ENCODE results near the gene RHBDL2.
"Not testable (repeated sequence)": the region's sequence is repeated elsewhere in the genome, so short reads cannot be mapped to it uniquely, and the experiment has no call there.

The RHBDL2 gene

GRCh38 chr1:38873027-38873969, 68.3 kb downstream of the RHBDL2 start, which contains the start of gene MYCBP:
Gene MYCBP (minus strand): TSS chr1:38873348. CDS start chr1:38873305, 43 bp downstream.
- DNase-seq, result peak; percentile 92

DNA sequence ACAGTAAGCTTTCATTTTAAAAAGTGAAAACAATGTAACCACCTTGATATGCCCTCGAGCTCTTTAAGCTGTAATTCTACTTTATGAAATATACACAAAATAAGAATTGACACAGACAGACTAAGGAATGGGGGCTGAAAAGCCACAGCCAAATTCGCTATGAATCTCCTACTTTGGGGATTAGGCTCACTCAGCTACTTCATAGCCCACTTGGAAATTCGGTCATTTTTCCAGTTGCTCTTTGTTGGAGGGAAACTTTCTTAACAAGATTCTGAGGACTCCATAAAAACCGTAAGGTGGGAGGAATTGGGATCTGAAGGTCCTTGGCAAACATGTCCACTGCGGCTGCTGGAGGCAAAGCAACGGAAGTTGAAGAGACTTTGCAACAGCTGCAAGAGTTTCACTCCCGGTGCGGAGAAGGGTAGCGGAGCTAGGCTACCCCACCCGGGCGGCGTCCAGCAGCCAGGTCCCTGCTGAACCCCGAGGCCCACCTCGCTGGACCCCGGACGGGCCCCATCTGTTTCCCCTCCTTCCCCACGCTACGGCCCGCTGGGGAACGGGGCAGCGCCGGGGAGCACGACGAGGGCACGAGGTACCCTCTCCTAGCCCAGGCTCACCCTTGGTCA, 69.1 kb downstream of the RHBDL2 start:
- DNase-seq, result no peak

GRCh38 chr1:38870996-38871395, 70.6 kb downstream of the RHBDL2 start:
- DNase-seq, result no peak

- DNase-seq, result no peak
These were observed 74.4 kb downstream of the RHBDL2 start for GRCh38 chr1:38867208-38867607.

- no peak for DNase-seq
These were observed 76.4 kb downstream of the RHBDL2 start for GRCh38 chr1:38865112-38865715.

GRCh38 chr1:38860454-38860795, 81.2 kb downstream of the RHBDL2 start:
- DNase-seq, result no peak

DNA sequence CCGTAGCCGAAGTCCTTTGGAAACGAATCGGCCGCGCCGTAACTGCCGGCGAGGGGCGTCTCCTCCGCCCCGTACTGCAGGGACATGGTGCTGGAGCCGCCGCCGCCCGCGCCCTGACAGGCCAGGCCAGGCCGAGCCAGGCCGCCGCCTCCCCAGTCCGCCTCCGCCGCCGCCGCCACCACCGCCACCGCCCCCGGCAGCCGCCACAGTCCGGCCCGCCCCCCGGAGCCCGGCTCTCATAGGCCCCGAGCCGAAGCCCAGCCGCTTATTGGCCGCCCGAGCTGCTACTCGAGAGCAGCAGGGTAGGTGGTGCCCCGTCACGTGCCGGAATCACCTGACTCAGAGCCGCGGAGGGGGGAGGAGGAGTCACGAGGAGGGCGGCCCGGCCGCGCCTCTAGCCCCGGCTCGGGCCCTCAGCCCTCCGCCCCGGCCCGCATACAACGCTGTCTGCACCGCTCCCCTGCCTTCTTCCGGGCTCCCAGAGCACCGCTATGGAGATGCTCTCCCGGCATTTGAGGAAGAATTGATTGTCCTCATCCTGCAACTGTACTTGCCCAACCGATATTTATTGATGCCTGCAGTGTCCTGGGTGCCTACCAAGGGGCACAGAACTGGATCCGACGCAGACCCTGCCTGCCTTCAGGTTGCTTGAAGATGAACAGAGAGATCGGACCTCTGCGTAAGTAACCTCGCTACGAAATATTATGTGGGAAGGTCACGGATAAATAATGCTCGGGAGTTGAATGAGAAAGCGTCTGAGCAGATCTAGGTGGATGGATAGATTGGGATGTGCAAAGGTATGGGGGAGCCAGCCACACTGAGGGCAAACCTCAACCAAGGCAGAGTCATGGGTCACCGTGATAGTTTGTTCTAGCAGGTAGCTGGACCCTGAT, 81.8 kb downstream of the RHBDL2 start, which contains the start of gene RRAGC:
RRAGC (minus strand) TSS at position 212 of the 893 bp plus-strand sequence; CDS start at position 86, 126 bp downstream.
- DNase-seq, result peak; percentile 96

DNA sequence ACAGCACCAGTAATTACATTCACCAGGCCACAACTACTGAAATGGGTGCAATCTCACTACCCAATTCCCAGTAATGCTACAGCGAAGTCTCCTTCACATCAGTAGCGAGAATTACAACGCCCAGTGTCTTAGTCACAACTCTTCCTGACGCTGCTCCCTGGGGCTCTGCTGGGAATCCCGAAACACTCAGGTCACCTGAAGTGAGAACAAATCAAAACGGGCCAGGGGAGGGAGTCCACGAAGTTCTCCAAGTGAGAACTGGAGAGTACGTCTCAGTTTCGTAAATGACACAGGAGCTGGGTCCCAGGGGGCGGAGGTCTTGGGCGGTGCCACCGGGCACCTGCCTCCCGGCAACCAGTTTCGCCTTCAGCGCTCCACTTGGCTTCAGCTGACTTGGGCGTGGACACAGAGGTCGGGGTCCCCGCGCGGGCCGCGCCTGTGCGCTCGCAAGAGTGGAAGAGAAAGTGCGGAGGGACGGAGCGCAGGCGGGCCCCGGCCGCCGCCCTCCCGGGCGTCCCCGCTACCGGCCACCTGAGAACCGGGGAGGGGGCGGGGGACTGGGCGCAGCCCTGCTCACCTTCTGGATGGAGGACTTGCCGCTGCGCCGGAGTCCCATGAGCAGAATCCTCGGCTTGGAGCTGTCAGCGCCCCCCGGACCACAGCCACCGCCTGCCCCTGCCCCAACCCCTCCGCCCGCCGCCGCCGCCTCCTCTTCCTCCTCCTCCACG, 82.6 kb downstream of the RHBDL2 start:
- peak; percentile 27 for DNase-seq

DNA sequence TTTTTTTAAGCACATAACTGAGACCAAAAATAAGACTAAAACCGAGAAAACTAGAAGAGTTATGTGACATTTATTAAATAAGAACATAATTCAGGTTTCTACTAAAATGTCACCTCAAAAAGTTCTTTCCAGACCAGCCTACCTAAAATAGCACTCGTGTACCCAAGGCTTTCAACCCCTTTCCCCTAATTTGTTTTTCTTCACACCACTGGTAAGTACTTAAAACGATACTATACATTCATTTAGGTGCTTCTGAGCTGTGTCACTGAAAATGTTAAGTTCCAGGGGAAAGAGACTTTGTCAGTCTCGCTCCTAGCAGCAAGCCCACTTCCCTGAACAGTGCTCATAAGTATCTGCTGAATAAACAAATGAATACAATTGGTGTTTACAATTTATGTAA, 88.8 kb downstream of the RHBDL2 start:
- no peak for DNase-seq

GRCh38 chr1:38848071-38848470, 93.6 kb downstream of the RHBDL2 start:
- no peak for DNase-seq

- no peak for DNase-seq
These were observed 95.4 kb downstream of the RHBDL2 start for GRCh38 chr1:38846210-38846609.

GRCh38 chr1:38845088-38845487, 96.5 kb downstream of the RHBDL2 start:
- not testable (repeated sequence) for DNase-seq

DNA sequence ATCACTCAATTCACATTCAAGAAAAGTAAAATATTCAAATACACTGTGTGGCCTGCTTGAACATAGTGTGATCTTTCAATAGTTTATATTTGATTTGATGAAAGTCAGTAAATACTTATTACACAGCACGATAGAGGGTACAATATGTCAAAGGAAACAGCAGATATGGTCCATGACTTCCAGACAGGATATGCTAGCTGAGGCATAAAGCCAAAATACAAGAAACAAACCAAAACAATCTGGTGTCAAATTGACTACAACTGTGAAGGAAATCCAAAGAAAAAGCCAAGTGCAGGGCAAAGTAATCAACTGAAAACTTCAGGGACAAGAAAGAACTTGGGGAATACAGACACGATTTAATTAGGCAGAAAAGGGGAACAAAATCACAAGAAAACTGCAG, 101.3 kb downstream of the RHBDL2 start:
- no peak for DNase-seq

DNA sequence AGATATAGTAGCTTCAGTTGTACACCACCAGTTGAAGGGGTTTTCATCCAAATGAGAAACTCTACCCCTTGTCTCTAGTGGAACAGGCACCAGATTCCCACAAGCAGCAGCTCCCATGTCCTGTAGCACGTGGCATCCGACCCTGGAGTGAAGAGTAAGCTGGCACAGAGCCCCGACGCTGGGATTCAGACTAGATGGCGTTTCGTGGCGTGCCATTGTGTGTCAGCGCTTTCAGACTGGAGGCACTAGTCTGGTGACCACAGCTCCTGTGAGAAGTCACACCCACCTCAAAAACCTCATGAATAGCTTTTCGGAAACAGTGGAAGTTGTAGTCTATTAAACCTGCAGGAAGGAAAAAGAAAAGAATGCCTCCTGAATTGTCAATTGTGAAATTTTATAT, 102.3 kb downstream of the RHBDL2 start:
- DNase-seq, result no peak

DNA sequence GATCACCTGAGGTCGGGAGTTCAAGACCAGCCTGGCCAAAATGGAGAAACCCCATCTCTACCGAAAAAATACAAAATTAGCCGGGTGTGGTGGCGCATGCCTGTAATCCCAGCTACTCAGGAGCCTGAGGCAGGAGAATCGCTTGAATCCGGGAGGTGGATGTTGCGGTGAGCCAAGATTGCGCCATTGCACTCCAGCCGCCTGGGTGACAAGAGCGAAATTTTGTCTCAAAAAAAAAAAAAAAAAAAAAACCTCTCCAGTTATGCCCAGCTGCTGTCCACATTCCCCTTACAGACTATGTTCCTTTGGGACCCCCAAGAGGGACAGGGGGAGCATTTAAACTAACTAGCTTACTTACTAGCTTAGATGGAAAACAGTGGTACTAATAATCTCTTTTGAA, 105.3 kb downstream of the RHBDL2 start:
- not testable (repeated sequence) for DNase-seq

Measured in NCI-H2171 (cell line).